Astrocyte of the spinal cord (primary cell): ENCODE data around the gene ELL.

Experiments used
- DNase-seq: peaks from one replicate; pipeline ENCODE4 v3.0.0; 2011; ENCODE audit warnings: low read depth, low spot score
- H3K4me3 ChIP-seq: 2 replicates; pipeline ENCODE4 v1.5.1; 2011; ENCODE audit warnings: low read depth, mild to moderate bottlenecking, low read length, moderate library complexity
- in situ Hi-C: cut with HindIII; loops from 2 replicates; pipeline ENCODE4 v1.10.0; 2017; ENCODE audit warnings: low sequenced_read_pairs
- TF ChIP-seq, protein P1 (sequence below): IDR thresholded peaks from 2 replicates; pipeline ENCODE4 v1.5.1; 2012; ENCODE audit warnings: low read depth, mild to moderate bottlenecking, low read length, inconsistent platforms

The ELL gene

DNA sequence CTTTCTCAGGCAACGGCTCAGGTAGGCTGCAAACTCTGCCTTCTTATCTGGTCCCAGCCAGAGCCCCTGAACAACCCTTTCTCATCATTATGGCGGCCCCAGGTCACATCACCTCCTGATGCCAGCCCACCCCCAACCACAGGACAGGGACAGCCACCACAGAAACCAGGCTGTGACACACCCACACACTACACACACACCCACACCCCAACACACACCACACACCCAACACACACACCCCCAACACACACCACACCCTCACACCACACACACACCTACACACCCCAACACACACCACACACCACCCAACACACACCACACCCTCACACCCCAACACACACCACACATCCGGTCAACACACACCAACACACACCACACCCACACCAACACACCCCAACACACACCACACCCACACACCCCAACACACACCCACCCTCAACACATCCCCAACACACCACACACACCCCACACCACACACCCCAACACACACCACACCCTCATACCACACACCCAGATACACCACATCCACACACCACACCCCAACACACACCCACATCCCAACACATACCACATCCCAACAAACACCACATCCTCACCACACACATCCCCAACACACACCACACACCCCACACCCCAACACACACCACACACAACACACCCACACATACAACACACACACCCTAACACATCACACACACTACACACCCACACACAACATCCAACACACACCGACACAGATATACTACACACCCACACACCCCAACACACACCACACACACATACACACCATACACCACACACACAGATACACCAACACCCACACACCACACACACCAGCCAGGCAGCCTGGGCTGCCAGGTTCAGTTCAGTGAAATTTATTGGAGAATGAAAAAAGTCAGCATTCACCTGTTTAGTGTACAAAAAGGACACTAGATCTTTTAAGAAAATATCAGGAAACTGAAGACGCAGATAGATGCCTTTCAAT is 79.8 kb downstream of the ELL start:
- TF ChIP-seq, protein P1, sequence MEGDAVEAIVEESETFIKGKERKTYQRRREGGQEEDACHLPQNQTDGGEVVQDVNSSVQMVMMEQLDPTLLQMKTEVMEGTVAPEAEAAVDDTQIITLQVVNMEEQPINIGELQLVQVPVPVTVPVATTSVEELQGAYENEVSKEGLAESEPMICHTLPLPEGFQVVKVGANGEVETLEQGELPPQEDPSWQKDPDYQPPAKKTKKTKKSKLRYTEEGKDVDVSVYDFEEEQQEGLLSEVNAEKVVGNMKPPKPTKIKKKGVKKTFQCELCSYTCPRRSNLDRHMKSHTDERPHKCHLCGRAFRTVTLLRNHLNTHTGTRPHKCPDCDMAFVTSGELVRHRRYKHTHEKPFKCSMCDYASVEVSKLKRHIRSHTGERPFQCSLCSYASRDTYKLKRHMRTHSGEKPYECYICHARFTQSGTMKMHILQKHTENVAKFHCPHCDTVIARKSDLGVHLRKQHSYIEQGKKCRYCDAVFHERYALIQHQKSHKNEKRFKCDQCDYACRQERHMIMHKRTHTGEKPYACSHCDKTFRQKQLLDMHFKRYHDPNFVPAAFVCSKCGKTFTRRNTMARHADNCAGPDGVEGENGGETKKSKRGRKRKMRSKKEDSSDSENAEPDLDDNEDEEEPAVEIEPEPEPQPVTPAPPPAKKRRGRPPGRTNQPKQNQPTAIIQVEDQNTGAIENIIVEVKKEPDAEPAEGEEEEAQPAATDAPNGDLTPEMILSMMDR: no peak
- in situ Hi-C loops: no loop called here
- no peak overlapping the region for H3K4me3 ChIP-seq
- DNase-seq: no peak

DNA sequence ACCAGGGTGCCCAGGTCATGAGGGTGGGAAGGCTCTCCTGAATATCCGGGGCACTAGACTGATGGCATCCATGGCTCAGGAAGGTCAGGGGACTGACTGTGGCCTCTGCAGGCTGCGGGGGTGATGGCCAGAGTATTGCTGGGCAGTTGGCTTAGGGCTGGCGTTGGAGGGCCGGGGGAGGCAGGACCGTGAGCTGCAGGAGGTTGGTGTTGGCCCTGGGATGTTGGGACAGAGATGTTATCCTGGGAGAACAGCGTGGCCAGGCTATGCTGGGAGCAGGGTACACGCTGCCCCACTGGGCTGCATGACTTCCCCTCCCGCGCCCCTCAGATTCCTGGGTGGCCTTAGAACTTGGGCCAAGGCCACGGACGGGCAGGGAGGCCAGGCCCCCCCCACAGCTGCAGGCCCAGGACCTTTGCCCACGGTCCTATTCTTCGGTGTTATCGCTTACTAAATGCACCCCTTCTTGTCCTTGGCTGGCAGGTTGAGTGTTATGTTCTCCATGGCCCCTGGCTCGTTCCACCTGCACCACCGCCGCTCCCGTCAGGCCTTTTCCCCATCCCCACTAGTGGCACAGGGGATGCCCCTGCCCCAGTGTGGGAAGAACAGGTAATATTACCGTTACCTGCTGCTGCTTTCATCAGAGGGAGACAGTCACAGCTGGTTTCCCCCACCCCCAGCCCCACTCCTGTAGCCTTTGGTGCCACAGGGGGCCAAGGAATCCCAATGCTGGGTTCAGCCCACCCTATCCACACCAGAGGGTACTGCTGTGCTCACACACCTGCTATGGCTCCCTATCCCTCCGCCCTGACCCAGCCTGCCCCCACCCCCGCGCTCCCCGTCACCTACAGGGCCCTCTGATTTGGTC is 80.7 kb downstream of the ELL start:
- no peak for DNase-seq
- in situ Hi-C loops: no loop called here
- H3K4me3 ChIP-seq: no peak overlapping the region
- TF ChIP-seq, protein P1: no peak

DNA sequence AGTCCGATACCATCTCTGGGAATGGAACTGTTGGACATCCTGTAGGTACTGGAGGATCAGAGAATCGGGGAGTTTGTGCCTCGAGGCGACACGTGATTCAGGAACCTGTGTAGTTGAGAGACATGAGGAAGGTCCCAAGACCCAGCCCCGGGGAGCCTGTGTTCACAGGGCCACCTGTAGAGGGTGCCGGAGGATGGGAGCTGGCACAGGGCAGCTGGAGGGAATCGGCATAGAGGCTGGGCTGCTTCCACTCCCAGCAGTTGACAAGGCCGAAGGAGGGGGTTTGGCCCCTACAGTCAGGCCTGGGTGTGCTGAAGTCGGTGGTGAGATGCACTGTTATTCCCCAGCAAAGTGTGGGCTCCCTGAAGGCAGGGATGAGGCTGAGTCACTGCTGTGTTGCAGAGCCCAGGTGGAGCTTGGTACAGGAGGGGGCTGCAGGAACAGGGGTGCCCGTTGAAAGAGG is 81.4 kb downstream of the ELL start:
- H3K4me3 ChIP-seq: no peak overlapping the region
- TF ChIP-seq, protein P1: peak; percentile 37
- in situ Hi-C loops: no loop called here
- no peak for DNase-seq

DNA sequence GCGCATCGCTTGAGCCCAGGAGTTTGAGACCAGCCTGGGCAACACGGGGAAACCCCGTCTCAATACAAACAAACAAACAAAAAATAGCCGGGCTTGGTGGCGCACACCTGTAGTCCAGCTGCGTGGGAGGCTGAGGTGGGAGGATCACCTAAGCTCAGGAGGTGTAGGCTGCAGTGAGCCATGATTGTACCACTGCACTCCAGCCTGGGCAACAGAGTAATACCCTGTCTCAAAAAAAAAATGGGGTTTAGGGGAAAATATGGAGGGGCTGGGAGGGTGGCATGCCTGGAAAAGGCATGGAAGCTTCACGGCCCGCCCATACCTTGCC is 82.0 kb downstream of the ELL start:
- no peak for DNase-seq
- H3K4me3 ChIP-seq: no peak overlapping the region
- TF ChIP-seq, protein P1: no peak
- in situ Hi-C loops: no loop called here

DNA sequence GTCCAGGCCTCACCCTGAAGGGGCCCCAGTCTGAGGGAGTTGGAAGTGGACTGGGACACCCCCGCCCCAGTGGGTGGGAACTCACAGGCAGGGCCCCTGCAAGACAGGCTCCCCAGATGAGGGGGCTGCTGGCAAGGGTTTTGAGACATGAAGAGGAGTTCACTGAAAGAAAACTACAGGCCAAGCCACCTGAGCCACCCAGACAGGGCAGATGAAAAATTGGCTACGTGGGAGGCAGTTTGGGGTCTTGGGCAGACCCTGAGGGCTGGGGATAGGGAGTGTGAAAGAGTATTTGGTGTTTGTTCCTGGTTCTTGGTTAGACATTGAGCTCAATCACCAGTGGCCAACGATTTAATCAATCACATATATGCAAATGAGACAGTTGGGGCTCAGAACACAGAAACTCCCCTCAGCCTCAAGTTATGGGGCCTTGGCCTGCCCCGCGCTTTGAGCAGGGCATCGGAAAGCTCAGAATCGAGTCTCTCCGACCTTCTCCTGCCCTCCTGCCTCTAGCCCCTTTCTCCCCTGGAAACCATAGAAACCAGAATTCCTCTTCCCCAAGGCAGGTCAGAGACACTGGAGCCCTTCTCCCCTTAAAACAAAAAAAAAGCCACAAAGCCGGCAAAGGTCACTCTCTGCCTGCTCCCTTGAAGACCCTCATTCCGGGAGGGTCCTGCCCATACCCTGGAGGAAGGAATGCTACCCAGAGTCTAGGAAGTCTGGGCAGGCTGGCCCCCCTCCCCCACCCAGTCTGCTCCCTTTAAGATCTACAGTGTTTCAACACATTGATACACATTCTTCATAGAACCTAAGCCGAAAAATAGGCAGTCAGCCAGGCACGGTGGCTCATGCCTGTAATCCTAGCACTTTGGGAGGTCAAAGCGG is 82.6 kb downstream of the ELL start:
- DNase-seq: no peak
- in situ Hi-C loops: no loop called here
- TF ChIP-seq, protein P1: no peak
- H3K4me3 ChIP-seq: no peak overlapping the region
